Natural killer cell treated with Interleukin-12 subunit alpha and Interleukin-12 subunit beta and Interleukin-15 and Interleukin-18, amount 100 ng/mL, for 72 hours (primary cell): ENCODE results near the gene EGFR. TPM values are rescaled to one million over a fixed set of nuclear protein-coding genes. Genes with fewer than 3 reads are reported as not detected.

ENCODE experiments used
- ATAC-seq, 2 donors: fragments of 150-1000 bp; cut with Tn5 transposase in 1 of 2; sonication (Bioruptor Pico), chemical (Tn5 transposase) in 1 of 2; 2 replicates each; pipeline ENCODE4 v1.10.0; 2021
- DNase-seq: peaks from one replicate; pipeline ENCODE4 v3.0.0; 2022; ENCODE audit warnings: low spot score
- H3K27ac Mint-ChIP-seq, 2 donors: 1 replicate in 1 of 2; 2 replicates in 1 of 2; pipeline ENCODE4 v1.8.0; 2022; ENCODE audit warnings: mixed read lengths in 2 of 2, mild to moderate bottlenecking in 1 of 2, moderate library complexity in 1 of 2
- H3K27me3 Mint-ChIP-seq, 2 donors: 1 replicate in 1 of 2; 2 replicates in 1 of 2; pipeline ENCODE4 v1.8.0; 2022; ENCODE audit warnings: mixed read lengths in 2 of 2
- H3K36me3 Mint-ChIP-seq: one replicate; pipeline ENCODE4 v1.8.0; 2022; ENCODE audit warnings: mixed read lengths
- H3K4me1 Mint-ChIP-seq, 2 donors: 1 replicate in 1 of 2; 2 replicates in 1 of 2; pipeline ENCODE4 v1.8.0; 2022; ENCODE audit warnings: low read depth in 2 of 2, mixed read lengths in 2 of 2, mild to moderate bottlenecking in 1 of 2
- H3K4me3 Mint-ChIP-seq: one replicate; pipeline ENCODE4 v1.8.0; 2022; ENCODE audit warnings: mixed read lengths
- H3K9me3 Mint-ChIP-seq: 2 replicates; pipeline ENCODE4 v1.8.0; 2022; ENCODE audit warnings: mixed read lengths
- total RNA-seq, 2 donors: library from RNA; stranded (reverse); gene quantifications; one replicate each; pipeline ENCODE4 v1.2.3, GENCODE V29; 2022

EGFR gene
- total RNA-seq, 2 donors from 2014 or later, result not detected

GRCh38 chr7:54992871-54993475 is 25.8 kb upstream of the EGFR start:
- peaks cover 16% of the 10 kb centered on the region for H3K9me3 Mint-ChIP-seq
- H3K27ac Mint-ChIP-seq, result no peak overlapping the region
- no peak for DNase-seq
- peaks cover 8 to 21% of the 10 kb centered on the region in 2 donors for H3K27me3 Mint-ChIP-seq
- H3K4me1 Mint-ChIP-seq, result peaks cover 3 to 7% of the 10 kb centered on the region in 2 donors
- H3K4me3 Mint-ChIP-seq, result no peak overlapping the region
- H3K36me3 Mint-ChIP-seq, result no peaks in the 10 kb centered on the region
- no peak for ATAC-seq

- Mint-ChIP-seq H3K27me3 (peaks cover 8 to 23% of the 10 kb centered on the region in 2 donors), H3K9me3 (peaks cover 16% of the 10 kb centered on the region), H3K27ac (no peak overlapping the region), H3K4me3 (no peak overlapping the region), H3K4me1 (peaks cover 3 to 7% of the 10 kb centered on the region in 2 donors), H3K36me3 (no peaks in the 10 kb centered on the region)
- ATAC-seq, result no peak
- no peak for DNase-seq
Measured at GRCh38 chr7:54995166-54995565, 23.7 kb upstream of the EGFR start.

GRCh38 chr7:54995610-54996363 is 23.0 kb upstream of the EGFR start:
- Mint-ChIP-seq H3K4me1 (peaks cover 3 to 7% of the 10 kb centered on the region in 2 donors), H3K27me3 (peaks cover 8 to 22% of the 10 kb centered on the region in 2 donors), H3K27ac (no peak overlapping the region), H3K4me3 (no peak overlapping the region), H3K9me3 (peaks cover 13% of the 10 kb centered on the region), H3K36me3 (no peaks in the 10 kb centered on the region)
- ATAC-seq (peak in 1 of 2 donors; percentile 36), DNase-seq (no peak)

GRCh38 chr7:54996391-54996790 is 22.4 kb upstream of the EGFR start:
- peaks cover 10% of the 10 kb centered on the region for H3K9me3 Mint-ChIP-seq
- no peak overlapping the region for H3K4me3 Mint-ChIP-seq
- H3K27me3 Mint-ChIP-seq, result peaks cover 8 to 21% of the 10 kb centered on the region in 2 donors
- H3K27ac Mint-ChIP-seq, result no peak overlapping the region
- DNase-seq (no peak), ATAC-seq (no peak)
- no peaks in the 10 kb centered on the region for H3K36me3 Mint-ChIP-seq
- peaks cover 3 to 7% of the 10 kb centered on the region in 2 donors for H3K4me1 Mint-ChIP-seq

GRCh38 chr7:55004579-55004978 is 14.2 kb upstream of the EGFR start:
- DNase-seq (no peak), ATAC-seq (no peak)
- no peaks in the 10 kb centered on the region for H3K36me3 Mint-ChIP-seq

GRCh38 chr7:55005241-55005851 is 13.5 kb upstream of the EGFR start:
- no peak for DNase-seq
- Mint-ChIP-seq H3K4me1 (no peaks in the 10 kb centered on the region), H3K36me3 (no peaks in the 10 kb centered on the region), H3K27me3 (peaks cover 2 to 30% of the 10 kb centered on the region in 2 donors), H3K27ac (no peak overlapping the region), H3K9me3 (peaks cover 7% of the 10 kb centered on the region), H3K4me3 (no peak overlapping the region)
- no peak for ATAC-seq

More at GRCh38 chr7:55004579-55004978, 14.2 kb upstream of the EGFR start:
- Mint-ChIP-seq H3K9me3 (peaks cover 7% of the 10 kb centered on the region), H3K27ac (no peak overlapping the region), H3K27me3 (peaks cover 2 to 36% of the 10 kb centered on the region in 2 donors), H3K4me3 (no peak overlapping the region), H3K4me1 (no peaks in the 10 kb centered on the region)

- Mint-ChIP-seq H3K36me3 (no peaks in the 10 kb centered on the region), H3K27ac (no peak overlapping the region), H3K27me3 (peaks cover 2 to 33% of the 10 kb centered on the region in 2 donors), H3K4me1 (no peaks in the 10 kb centered on the region), H3K4me3 (no peak overlapping the region), H3K9me3 (peaks cover 7% of the 10 kb centered on the region)
- DNase-seq, result no peak
- ATAC-seq, result no peak
Measured at GRCh38 chr7:55006499-55006898, 12.3 kb upstream of the EGFR start.

- DNase-seq (no peak), ATAC-seq (no peak)
- H3K27me3 Mint-ChIP-seq, result peaks cover 15 to 60% of the 10 kb centered on the region in 2 donors
- H3K9me3 Mint-ChIP-seq, result peaks cover 4% of the 10 kb centered on the region
- H3K4me1 Mint-ChIP-seq, result no peaks in the 10 kb centered on the region
- no peak overlapping the region for H3K27ac Mint-ChIP-seq
- no peak overlapping the region for H3K4me3 Mint-ChIP-seq
- no peaks in the 10 kb centered on the region for H3K36me3 Mint-ChIP-seq
Measured at GRCh38 chr7:55013851-55014250, 5.0 kb upstream of the EGFR start.

GRCh38 chr7:55016061-55016745 is 2.6 kb upstream of the EGFR start:
- DNase-seq (no peak), ATAC-seq (no peak)
- Mint-ChIP-seq H3K36me3 (no peaks in the 10 kb centered on the region), H3K9me3 (no peaks in the 10 kb centered on the region), H3K4me1 (no peaks in the 10 kb centered on the region), H3K4me3 (no peak overlapping the region), H3K27ac (no peak overlapping the region), H3K27me3 (peaks cover 20 to 59% of the 10 kb centered on the region in 2 donors)

GRCh38 chr7:55016746-55017090 is 2.1 kb upstream of the EGFR start:
- Mint-ChIP-seq H3K27ac (no peak overlapping the region), H3K4me1 (no peaks in the 10 kb centered on the region), H3K36me3 (no peaks in the 10 kb centered on the region), H3K27me3 (peaks cover 25 to 59% of the 10 kb centered on the region in 2 donors), H3K9me3 (no peaks in the 10 kb centered on the region), H3K4me3 (no peak overlapping the region)
- DNase-seq (no peak), ATAC-seq (peak in 1 of 2 donors; percentile 29)

GRCh38 chr7:55017841-55018240 is 976 bp upstream of the EGFR start:
- Mint-ChIP-seq H3K27me3 (peaks cover 30 to 51% of the 10 kb centered on the region in 2 donors), H3K36me3 (no peaks in the 10 kb centered on the region), H3K9me3 (no peaks in the 10 kb centered on the region), H3K4me1 (no peaks in the 10 kb centered on the region), H3K4me3 (peak overlapping the region; percentile 14), H3K27ac (no peak overlapping the region)
- ATAC-seq, result no peak
- no peak for DNase-seq

GRCh38 chr7:55019191-55019690 is 424 bp downstream of the EGFR start:
- Mint-ChIP-seq H3K4me1 (no peaks in the 10 kb centered on the region), H3K36me3 (no peaks in the 10 kb centered on the region), H3K4me3 (peak overlapping the region; percentile 25), H3K27me3 (peaks cover 32 to 46% of the 10 kb centered on the region in 2 donors), H3K27ac (no peak overlapping the region), H3K9me3 (no peaks in the 10 kb centered on the region)
- DNase-seq (no peak), ATAC-seq (peak in 1 of 2 donors; percentile 7)

GRCh38 chr7:55019691-55020465 is 1.1 kb downstream of the EGFR start:
- peaks cover 35 to 52% of the 10 kb centered on the region in 2 donors for H3K27me3 Mint-ChIP-seq
- H3K9me3 Mint-ChIP-seq, result no peaks in the 10 kb centered on the region
- no peaks in the 10 kb centered on the region for H3K36me3 Mint-ChIP-seq
- no peak for ATAC-seq
- no peak overlapping the region for H3K27ac Mint-ChIP-seq
- H3K4me1 Mint-ChIP-seq, result no peaks in the 10 kb centered on the region
- DNase-seq, result no peak
- peak overlapping the region; percentile 25 for H3K4me3 Mint-ChIP-seq
